Progenitor cell of endocrine pancreas (in vitro differentiated cells): ENCODE measurements around the gene CCM2L. TPM values are rescaled to one million over a fixed set of nuclear protein-coding genes. Genes with fewer than 3 reads are reported as not detected.

Source experiments
- DNase-seq: peaks from one replicate; pipeline ENCODE4 v3.0.0; 2021; ENCODE audit warnings: low spot score; ENCODE audit not compliant: unreplicated experiment
- H3K27ac Mint-ChIP-seq: 2 replicates; pipeline ENCODE4 v1.8.0; 2021; ENCODE audit warnings: mild to moderate bottlenecking, moderate library complexity, mixed read lengths
- H3K27me3 Mint-ChIP-seq: 2 replicates; pipeline ENCODE4 v1.8.0; 2021; ENCODE audit warnings: mixed read lengths
- H3K36me3 Mint-ChIP-seq: 2 replicates; pipeline ENCODE4 v1.8.0; 2022; ENCODE audit warnings: mixed read lengths; ENCODE audit not compliant: insufficient read depth
- H3K4me1 Mint-ChIP-seq: 2 replicates; pipeline ENCODE4 v1.8.0; 2021; ENCODE audit warnings: low read depth, mixed read lengths
- H3K4me3 Mint-ChIP-seq: 2 replicates; pipeline ENCODE4 v1.8.0; 2021; ENCODE audit warnings: low read depth, mild to moderate bottlenecking, moderate library complexity, mixed read lengths
- H3K9me3 Mint-ChIP-seq: 2 replicates; pipeline ENCODE4 v1.8.0; 2021; ENCODE audit warnings: low read depth, mixed read lengths
- CTCF ChIP-seq: fragments of 200-600 bp; sonication (generic); IDR thresholded peaks from one replicate; pipeline ENCODE4 v1.5.0; 2021; ENCODE audit warnings: antibody characterized with exemption, mild to moderate bottlenecking; ENCODE audit not compliant: unreplicated experiment
- total RNA-seq: library from RNA; stranded (reverse); gene quantifications from 2 replicates; pipeline ENCODE4 v1.2.1, GENCODE V29; 2021

Gene CCM2L
- total RNA-seq, 1 donor from 2014 or later: 1.3 TPM

- Mint-ChIP-seq H3K27me3 (peaks cover 40% of the 10 kb centered on the region), H3K4me1 (no peaks in the 10 kb centered on the region), H3K9me3 (no peaks in the 10 kb centered on the region), H3K4me3 (no peak overlapping the region), H3K27ac (no peak overlapping the region), H3K36me3 (no peaks in the 10 kb centered on the region)
- no peak for DNase-seq
- no peak for TF ChIP-seq CTCF
These were observed 53.5 kb downstream of the CCM2L start for GRCh38 chr20:32063695-32064094.

GRCh38 chr20:32064667-32065066 is 54.4 kb downstream of the CCM2L start:
- no peaks in the 10 kb centered on the region for H3K9me3 Mint-ChIP-seq
- H3K27me3 Mint-ChIP-seq: peaks cover 31% of the 10 kb centered on the region
- TF ChIP-seq CTCF: no peak

GRCh38 chr20:32067234-32067821 is 57.1 kb downstream of the CCM2L start:
- no peak for TF ChIP-seq CTCF
- Mint-ChIP-seq H3K4me3 (no peak overlapping the region), H3K27me3 (peaks cover 25% of the 10 kb centered on the region), H3K27ac (no peak overlapping the region), H3K36me3 (no peaks in the 10 kb centered on the region), H3K4me1 (no peaks in the 10 kb centered on the region), H3K9me3 (no peaks in the 10 kb centered on the region)
- DNase-seq: no peak

More at GRCh38 chr20:32064667-32065066, 54.4 kb downstream of the CCM2L start:
- no peak for DNase-seq
- H3K4me1 Mint-ChIP-seq: no peaks in the 10 kb centered on the region
- no peak overlapping the region for H3K4me3 Mint-ChIP-seq
- no peaks in the 10 kb centered on the region for H3K36me3 Mint-ChIP-seq
- no peak overlapping the region for H3K27ac Mint-ChIP-seq

GRCh38 chr20:32068174-32068573 is 57.9 kb downstream of the CCM2L start:
- Mint-ChIP-seq H3K9me3 (no peaks in the 10 kb centered on the region), H3K36me3 (no peaks in the 10 kb centered on the region)
- no peak for TF ChIP-seq CTCF

GRCh38 chr20:32069711-32070110 is 59.5 kb downstream of the CCM2L start:
- Mint-ChIP-seq H3K4me1 (no peaks in the 10 kb centered on the region), H3K9me3 (no peaks in the 10 kb centered on the region), H3K4me3 (no peak overlapping the region), H3K27ac (no peak overlapping the region), H3K27me3 (peaks cover 32% of the 10 kb centered on the region), H3K36me3 (no peaks in the 10 kb centered on the region)
- TF ChIP-seq CTCF: no peak
- no peak for DNase-seq

More at GRCh38 chr20:32068174-32068573, 57.9 kb downstream of the CCM2L start:
- Mint-ChIP-seq H3K27ac (no peak overlapping the region), H3K4me1 (no peaks in the 10 kb centered on the region), H3K4me3 (no peak overlapping the region), H3K27me3 (peaks cover 24% of the 10 kb centered on the region)
- DNase-seq: no peak
